Measurements from ENCODE around the gene SIL1. TPM values are rescaled to one million over a fixed set of nuclear protein-coding genes. Genes with fewer than 3 reads are reported as not detected.

Gene SIL1
- total and polyA plus RNA-seq, 8 donors = 22.2 to 83.6 (median 33.4) TPM

DNA sequence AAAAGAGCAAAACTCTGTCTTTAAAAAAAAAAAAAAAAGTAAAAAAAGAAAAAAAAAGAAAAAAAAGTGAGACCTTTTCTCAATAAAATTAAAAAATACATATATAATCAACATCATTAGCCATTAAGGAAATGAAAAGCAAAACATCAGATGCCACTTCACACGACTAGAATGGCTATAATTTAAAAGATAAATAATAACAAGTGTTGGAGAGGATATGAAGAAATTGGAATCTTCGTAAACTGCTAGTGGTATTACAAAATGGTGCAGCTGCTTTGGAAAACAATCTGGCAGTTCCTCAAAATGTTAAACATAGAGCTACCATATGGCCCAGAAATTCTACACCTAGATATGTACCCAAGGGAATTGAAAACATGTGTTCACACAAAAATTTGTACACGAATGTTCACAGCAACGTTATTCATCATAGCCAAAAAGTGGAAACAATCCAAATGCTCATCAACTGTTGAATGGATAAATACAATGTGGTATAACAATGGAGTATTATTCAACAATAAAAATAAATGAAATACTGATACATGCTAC is 45.3 kb upstream of the SIL1 start:
- TF ChIP-seq, protein P1, sequence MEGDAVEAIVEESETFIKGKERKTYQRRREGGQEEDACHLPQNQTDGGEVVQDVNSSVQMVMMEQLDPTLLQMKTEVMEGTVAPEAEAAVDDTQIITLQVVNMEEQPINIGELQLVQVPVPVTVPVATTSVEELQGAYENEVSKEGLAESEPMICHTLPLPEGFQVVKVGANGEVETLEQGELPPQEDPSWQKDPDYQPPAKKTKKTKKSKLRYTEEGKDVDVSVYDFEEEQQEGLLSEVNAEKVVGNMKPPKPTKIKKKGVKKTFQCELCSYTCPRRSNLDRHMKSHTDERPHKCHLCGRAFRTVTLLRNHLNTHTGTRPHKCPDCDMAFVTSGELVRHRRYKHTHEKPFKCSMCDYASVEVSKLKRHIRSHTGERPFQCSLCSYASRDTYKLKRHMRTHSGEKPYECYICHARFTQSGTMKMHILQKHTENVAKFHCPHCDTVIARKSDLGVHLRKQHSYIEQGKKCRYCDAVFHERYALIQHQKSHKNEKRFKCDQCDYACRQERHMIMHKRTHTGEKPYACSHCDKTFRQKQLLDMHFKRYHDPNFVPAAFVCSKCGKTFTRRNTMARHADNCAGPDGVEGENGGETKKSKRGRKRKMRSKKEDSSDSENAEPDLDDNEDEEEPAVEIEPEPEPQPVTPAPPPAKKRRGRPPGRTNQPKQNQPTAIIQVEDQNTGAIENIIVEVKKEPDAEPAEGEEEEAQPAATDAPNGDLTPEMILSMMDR (IDR thresholded peaks at IDR 0.05) = no peak
- TF ChIP-seq POLR2A (IDR thresholded peaks at IDR 0.05) = no peak
- no peak for TF ChIP-seq POLR2AphosphoS5 (IDR thresholded peaks at IDR 0.05)
- TF ChIP-seq EP300 (IDR thresholded peaks at IDR 0.05) = no peak
- WGBS, 5 donors = 79 to 85% (median 81%) methylated on average over 4 of the region's 4 CpGs
- Histone ChIP-seq H3K4me1 (peaks cover 0 to 7% (median 0%) of the 10 kb centered on the region in 4 donors), H3K27me3 (no peaks in the 10 kb centered on the region), H3K9me3 (no peaks in the 10 kb centered on the region), H3K36me3 (no peaks in the 10 kb centered on the region), H3K27ac (no peak overlapping the region), H3K4me3 (no peak overlapping the region)
- intact Hi-C loops (cut with DNase I; ENCODE audit: low total_unique reads) = no loop called here
- no peak for DNase-seq

DNA sequence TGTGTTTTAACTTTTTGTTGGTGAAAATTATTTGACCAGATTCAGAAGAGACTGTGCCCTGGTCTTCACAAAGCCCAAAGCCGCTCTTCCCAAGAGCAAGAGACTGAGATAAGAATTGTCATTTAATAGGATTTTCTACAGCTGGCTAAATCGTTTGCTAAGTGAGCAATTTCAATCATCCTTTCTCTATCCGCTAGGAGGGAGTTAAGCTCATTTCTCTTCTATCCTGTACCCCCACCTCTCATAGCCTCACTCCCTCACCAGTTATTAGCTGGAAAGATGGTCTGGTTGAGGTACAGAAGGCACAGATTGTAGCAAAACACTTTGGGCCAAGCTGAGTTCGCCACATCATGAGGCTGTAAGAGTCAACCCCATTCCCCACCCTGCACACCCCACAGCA is 43.0 kb upstream of the SIL1 start:
- Histone ChIP-seq H3K36me3 (no peaks in the 10 kb centered on the region), H3K4me1 (peaks cover 0 to 2% (median 0%) of the 10 kb centered on the region in 4 donors), H3K4me3 (no peak overlapping the region), H3K9me3 (no peaks in the 10 kb centered on the region), H3K27ac (no peak overlapping the region), H3K27me3 (no peaks in the 10 kb centered on the region)
- no peak for DNase-seq
- intact Hi-C loops (cut with DNase I; ENCODE audit: low total_unique reads) = no loop called here
- 77 to 89% (median 83%) methylated on average over 4 of the region's 4 CpGs for WGBS, 5 donors
- TF ChIP-seq POLR2AphosphoS5 (IDR thresholded peaks at IDR 0.05) (no peak), EP300 (IDR thresholded peaks at IDR 0.05) (no peak), POLR2A (IDR thresholded peaks at IDR 0.05) (no peak)
- TF ChIP-seq, protein P1 (IDR thresholded peaks at IDR 0.05) = no peak

DNA sequence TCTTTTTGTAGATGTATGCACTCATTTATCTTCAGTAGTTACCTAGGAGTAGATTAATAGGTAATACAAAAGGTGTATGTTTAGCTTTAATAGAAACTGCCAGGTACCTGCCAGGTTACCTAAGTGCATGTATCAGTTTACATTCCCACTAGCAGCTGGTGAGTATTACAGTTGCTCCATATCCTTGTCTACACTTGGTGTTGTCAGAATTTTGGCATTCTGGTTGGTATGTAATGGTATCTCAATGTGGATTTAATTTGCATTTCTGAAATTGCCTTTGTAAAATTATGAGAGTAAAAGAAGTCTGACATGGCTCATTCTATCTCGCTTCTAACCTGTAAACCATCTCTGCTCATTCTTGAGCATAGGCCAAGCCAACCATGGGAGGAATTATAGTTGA is 38.3 kb upstream of the SIL1 start:
- no peaks in the 10 kb centered on the region for H3K27me3 ChIP-seq
- H3K27ac ChIP-seq = no peak overlapping the region
- H3K4me3 ChIP-seq = no peak overlapping the region
- H3K36me3 ChIP-seq = no peaks in the 10 kb centered on the region
- no peak for DNase-seq
- TF ChIP-seq, protein P1 (IDR thresholded peaks at IDR 0.05) = no peak
- no peak for TF ChIP-seq EP300 (IDR thresholded peaks at IDR 0.05)
- no peak for TF ChIP-seq POLR2AphosphoS5 (IDR thresholded peaks at IDR 0.05)
- no peak for TF ChIP-seq POLR2A (IDR thresholded peaks at IDR 0.05)
- intact Hi-C loops (cut with DNase I; ENCODE audit: low total_unique reads) = no loop called here
- no peaks in the 10 kb centered on the region for H3K9me3 ChIP-seq
- 96 to 100% (median 97%) methylated on average over 1 of the region's 1 CpG for WGBS, 5 donors
- H3K4me1 ChIP-seq = no peaks in the 10 kb centered on the region

DNA sequence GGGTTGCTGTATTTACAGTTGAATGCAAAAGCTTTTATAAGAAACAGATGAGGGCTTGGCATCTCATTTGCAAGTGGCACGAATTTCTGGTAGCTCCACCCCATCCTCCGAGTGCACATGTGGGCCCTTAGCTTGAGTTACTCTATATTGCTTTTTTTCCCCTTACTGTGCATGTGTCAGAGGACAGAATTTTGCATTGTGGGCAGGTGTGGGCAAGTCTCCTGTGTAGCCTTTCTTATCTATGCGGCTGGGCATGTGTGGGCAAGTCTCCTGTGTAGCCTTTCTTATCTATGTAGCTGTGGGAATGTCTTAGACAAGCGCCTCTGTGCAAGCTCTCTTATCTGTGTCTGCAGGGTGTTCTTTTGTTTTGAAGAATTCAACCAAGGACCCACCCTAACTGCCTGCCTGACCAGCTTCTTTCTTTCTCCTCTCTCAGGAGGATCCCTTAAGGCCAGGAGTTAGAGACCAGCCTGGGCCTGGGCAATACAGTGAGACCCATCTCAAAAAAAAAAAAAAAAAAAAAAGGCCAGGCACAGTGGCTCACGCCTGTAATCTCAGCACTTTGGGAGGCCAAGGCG is 34.1 kb upstream of the SIL1 start:
- Histone ChIP-seq H3K27ac (no peak overlapping the region), H3K4me1 (no peaks in the 10 kb centered on the region), H3K4me3 (no peak overlapping the region), H3K27me3 (no peaks in the 10 kb centered on the region), H3K36me3 (no peaks in the 10 kb centered on the region), H3K9me3 (no peaks in the 10 kb centered on the region)
- no peak for TF ChIP-seq POLR2A (IDR thresholded peaks at IDR 0.05)
- TF ChIP-seq, protein P1 (IDR thresholded peaks at IDR 0.05) = no peak
- TF ChIP-seq EP300 (IDR thresholded peaks at IDR 0.05) = no peak
- no peak for TF ChIP-seq POLR2AphosphoS5 (IDR thresholded peaks at IDR 0.05)
- no peak for DNase-seq
- intact Hi-C loops (cut with DNase I; ENCODE audit: low total_unique reads) = no loop called here
- 61 to 77% (median 65%) methylated on average over 4 to 6 of the region's 6 CpGs for WGBS, 5 donors
